ENCODE measurements around the gene NACC2. TPM values are rescaled to one million over a fixed set of nuclear protein-coding genes. Genes with fewer than 3 reads are reported as not detected.
A peak's percentile ranks its signal among the peaks of the same experiment; 100 is the strongest.

NACC2 gene
- total and polyA plus RNA-seq, 9 of the 15 experiments (the other 6 are each of a cell fraction or from before 2014, with no cell fraction given): 0.70 to 25.1 (median 5.6) TPM

DNA sequence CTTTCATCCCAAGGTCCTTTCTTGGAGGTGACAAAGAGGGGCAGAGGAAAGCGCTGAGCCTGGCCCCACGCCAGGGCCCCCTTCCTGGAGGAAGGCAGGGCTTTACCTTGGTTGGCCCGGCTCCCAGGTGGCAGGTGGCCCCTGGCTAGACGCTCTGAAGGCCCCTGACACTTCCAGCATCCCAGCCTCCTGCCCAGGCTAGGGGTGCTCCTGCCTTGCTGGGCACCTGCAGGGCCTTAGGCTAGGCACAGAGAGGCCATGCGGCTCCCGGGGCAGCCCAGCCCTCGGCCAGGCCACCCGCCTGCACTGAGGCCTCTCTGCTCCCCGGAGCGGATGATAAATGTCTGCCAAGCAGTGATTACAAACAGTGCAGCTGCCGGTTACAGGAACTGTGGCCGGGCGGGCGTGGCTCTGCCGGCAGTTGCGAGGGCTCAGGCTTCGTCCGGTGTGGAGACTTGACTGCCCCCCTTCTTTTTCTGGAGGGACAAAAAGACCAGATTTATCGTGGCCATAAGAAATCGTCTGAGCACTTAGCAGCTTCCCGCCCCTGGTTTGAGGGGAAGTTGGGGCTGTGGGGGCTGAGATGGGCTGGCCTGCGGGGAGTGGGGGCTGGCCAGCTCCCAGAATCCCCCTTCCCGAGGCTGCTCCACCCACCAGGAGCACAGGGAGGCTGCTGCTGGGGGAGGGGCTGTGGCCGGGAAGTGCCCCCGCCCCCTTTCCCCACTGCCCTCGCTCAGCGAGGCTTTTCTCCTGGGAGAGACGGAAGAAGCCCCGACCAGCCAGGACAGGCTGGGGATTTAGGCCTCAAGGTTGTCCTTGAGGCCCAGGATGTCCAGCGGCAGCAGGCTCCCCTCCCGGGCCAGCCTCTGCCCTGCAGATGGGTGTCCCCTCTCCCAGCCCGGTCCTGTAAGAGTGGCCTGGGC, 102.3 kb downstream of the NACC2 start (continued):
- TF ChIP-seq, protein P1, sequence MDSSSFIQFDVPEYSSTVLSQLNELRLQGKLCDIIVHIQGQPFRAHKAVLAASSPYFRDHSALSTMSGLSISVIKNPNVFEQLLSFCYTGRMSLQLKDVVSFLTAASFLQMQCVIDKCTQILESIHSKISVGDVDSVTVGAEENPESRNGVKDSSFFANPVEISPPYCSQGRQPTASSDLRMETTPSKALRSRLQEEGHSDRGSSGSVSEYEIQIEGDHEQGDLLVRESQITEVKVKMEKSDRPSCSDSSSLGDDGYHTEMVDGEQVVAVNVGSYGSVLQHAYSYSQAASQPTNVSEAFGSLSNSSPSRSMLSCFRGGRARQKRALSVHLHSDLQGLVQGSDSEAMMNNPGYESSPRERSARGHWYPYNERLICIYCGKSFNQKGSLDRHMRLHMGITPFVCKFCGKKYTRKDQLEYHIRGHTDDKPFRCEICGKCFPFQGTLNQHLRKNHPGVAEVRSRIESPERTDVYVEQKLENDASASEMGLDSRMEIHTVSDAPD (CRISPR knock-in tag; IDR thresholded peaks at IDR 0.05): no peak
- TF ChIP-seq, protein P2, sequence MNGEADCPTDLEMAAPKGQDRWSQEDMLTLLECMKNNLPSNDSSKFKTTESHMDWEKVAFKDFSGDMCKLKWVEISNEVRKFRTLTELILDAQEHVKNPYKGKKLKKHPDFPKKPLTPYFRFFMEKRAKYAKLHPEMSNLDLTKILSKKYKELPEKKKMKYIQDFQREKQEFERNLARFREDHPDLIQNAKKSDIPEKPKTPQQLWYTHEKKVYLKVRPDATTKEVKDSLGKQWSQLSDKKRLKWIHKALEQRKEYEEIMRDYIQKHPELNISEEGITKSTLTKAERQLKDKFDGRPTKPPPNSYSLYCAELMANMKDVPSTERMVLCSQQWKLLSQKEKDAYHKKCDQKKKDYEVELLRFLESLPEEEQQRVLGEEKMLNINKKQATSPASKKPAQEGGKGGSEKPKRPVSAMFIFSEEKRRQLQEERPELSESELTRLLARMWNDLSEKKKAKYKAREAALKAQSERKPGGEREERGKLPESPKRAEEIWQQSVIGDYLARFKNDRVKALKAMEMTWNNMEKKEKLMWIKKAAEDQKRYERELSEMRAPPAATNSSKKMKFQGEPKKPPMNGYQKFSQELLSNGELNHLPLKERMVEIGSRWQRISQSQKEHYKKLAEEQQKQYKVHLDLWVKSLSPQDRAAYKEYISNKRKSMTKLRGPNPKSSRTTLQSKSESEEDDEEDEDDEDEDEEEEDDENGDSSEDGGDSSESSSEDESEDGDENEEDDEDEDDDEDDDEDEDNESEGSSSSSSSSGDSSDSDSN (IDR thresholded peaks at IDR 0.05; ENCODE audit: borderline replicate concordance in 1 of 2, low read depth in 2 of 2, low read length in 2 of 2): peak; percentile 76 to 92; a peak in 3 of 4 replicates
- TF ChIP-seq NFYB (IDR thresholded peaks at IDR 0.05; ENCODE audit: extremely low read depth, insufficient read length): no peak
- TF ChIP-seq PTRF (tag; IDR thresholded peaks at IDR 0.05): no peak
- TF ChIP-seq SREBF1 (IDR thresholded peaks at IDR 0.05; ENCODE audit: borderline replicate concordance, low read depth, low read length): no peak
- TF ChIP-seq MCM2 (IDR thresholded peaks at IDR 0.05; ENCODE audit: low read depth): no peak
- TF ChIP-seq ZNF184 (CRISPR knock-in tag; IDR thresholded peaks at IDR 0.05): no peak
- no peak for TF ChIP-seq CSDE1 (IDR thresholded peaks at IDR 0.05)
- TF ChIP-seq, protein P3, sequence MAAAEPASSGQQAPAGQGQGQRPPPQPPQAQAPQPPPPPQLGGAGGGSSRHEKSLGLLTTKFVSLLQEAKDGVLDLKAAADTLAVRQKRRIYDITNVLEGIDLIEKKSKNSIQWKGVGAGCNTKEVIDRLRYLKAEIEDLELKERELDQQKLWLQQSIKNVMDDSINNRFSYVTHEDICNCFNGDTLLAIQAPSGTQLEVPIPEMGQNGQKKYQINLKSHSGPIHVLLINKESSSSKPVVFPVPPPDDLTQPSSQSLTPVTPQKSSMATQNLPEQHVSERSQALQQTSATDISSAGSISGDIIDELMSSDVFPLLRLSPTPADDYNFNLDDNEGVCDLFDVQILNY (CRISPR knock-in tag; IDR thresholded peaks at IDR 0.05): no peak
- TF ChIP-seq THRAP3 (IDR thresholded peaks at IDR 0.05; ENCODE audit: borderline replicate concordance): no peak
- TF ChIP-seq, protein P4, sequence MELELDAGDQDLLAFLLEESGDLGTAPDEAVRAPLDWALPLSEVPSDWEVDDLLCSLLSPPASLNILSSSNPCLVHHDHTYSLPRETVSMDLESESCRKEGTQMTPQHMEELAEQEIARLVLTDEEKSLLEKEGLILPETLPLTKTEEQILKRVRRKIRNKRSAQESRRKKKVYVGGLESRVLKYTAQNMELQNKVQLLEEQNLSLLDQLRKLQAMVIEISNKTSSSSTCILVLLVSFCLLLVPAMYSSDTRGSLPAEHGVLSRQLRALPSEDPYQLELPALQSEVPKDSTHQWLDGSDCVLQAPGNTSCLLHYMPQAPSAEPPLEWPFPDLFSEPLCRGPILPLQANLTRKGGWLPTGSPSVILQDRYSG (tag; conservative IDR thresholded peaks at IDR 0.05; ENCODE audit: low read depth): no peak
- TF ChIP-seq RBM25 (IDR thresholded peaks at IDR 0.05; ENCODE audit: low read depth, low read length, severe bottlenecking): no peak
- no peak for TF ChIP-seq FOXO4 (CRISPR knock-in tag; IDR thresholded peaks at IDR 0.05)
- TF ChIP-seq KLF6 (CRISPR knock-in tag; IDR thresholded peaks at IDR 0.05; ENCODE audit: borderline replicate concordance): no peak
- TF ChIP-seq, protein P5, sequence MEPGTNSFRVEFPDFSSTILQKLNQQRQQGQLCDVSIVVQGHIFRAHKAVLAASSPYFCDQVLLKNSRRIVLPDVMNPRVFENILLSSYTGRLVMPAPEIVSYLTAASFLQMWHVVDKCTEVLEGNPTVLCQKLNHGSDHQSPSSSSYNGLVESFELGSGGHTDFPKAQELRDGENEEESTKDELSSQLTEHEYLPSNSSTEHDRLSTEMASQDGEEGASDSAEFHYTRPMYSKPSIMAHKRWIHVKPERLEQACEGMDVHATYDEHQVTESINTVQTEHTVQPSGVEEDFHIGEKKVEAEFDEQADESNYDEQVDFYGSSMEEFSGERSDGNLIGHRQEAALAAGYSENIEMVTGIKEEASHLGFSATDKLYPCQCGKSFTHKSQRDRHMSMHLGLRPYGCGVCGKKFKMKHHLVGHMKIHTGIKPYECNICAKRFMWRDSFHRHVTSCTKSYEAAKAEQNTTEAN (CRISPR knock-in tag; IDR thresholded peaks at IDR 0.05): no peak; the same call in 1 of the 2 replicates
- no peak for TF ChIP-seq E2F4 (CRISPR knock-in tag; IDR thresholded peaks at IDR 0.05; ENCODE audit: low read depth)

Measured in K562 (cell line).